GM18505 (cell line): ENCODE measurements around the gene CARNS1.

Experiments
- ATAC-seq: cut with Tn5 transposase; IDR thresholded peaks from one replicate; pipeline ENCODE4 v1.9.1; 2021; ENCODE audit not compliant: unreplicated experiment
- POLR2A ChIP-seq: IDR thresholded peaks from 4 replicates; pipeline ENCODE4 v1.6.1; 2011; ENCODE audit warnings: borderline replicate concordance; ENCODE audit not compliant: insufficient read depth, insufficient read length; ENCODE audit errors: extremely low read depth

Gene CARNS1

DNA sequence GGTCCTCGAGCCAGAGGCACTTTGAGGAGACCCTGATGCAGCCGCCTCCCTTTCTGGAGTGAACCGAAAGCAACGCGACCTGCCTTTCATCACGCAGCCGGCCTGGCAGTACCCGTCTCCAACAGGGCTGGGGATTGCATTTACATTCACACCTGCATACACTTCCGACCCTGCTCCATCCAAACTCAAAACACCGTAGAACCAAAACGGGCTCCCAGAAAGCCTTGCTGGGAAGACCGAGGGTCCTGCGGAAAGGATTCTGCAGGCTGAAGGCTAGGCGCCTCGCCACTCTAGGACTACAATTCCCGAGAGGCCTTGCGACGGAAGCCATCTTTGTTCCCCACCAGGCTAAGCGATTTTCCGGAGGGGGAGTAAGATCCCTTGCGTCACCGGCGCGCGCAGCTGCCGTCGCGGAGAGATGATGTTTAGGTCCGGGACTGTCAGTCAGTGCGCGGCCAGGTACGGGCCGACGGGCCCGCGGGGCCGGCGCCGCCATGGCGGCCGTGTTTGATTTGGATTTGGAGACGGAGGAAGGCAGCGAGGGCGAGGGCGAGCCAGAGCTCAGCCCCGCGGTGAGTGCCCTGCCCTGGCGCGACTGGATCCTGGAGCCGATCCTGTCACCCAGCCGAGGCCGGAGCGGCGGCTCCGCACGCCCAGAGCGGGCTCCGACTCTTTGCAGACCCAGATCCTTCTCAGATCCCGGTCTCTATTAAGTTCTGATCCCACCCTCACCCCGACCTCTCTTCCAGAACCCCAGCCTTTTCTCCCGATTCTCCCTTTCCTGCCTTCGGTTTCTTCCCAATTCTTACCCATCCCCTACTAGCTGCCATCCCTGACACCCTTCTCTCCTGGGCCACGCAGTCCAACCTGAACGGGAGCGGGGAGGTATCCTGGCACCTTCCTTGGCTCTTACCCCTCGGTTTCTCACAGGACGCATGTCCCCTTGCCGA, 12.8 kb downstream of the CARNS1 start, which contains the start of gene RPS6KB2:
RPS6KB2 (plus strand) TSS at position 443 of the 950 bp plus-strand sequence; CDS start at position 495, 52 bp downstream.
- peak; percentile 81 for ATAC-seq
- TF ChIP-seq POLR2A: peak; percentile 90

- TF ChIP-seq POLR2A: no peak
- ATAC-seq: no peak
Measured at GRCh38 chr11:67429038-67429668, 13.7 kb downstream of the CARNS1 start.

- no peak for ATAC-seq
- no peak for TF ChIP-seq POLR2A
Measured at GRCh38 chr11:67429722-67430121, 14.2 kb downstream of the CARNS1 start.

DNA sequence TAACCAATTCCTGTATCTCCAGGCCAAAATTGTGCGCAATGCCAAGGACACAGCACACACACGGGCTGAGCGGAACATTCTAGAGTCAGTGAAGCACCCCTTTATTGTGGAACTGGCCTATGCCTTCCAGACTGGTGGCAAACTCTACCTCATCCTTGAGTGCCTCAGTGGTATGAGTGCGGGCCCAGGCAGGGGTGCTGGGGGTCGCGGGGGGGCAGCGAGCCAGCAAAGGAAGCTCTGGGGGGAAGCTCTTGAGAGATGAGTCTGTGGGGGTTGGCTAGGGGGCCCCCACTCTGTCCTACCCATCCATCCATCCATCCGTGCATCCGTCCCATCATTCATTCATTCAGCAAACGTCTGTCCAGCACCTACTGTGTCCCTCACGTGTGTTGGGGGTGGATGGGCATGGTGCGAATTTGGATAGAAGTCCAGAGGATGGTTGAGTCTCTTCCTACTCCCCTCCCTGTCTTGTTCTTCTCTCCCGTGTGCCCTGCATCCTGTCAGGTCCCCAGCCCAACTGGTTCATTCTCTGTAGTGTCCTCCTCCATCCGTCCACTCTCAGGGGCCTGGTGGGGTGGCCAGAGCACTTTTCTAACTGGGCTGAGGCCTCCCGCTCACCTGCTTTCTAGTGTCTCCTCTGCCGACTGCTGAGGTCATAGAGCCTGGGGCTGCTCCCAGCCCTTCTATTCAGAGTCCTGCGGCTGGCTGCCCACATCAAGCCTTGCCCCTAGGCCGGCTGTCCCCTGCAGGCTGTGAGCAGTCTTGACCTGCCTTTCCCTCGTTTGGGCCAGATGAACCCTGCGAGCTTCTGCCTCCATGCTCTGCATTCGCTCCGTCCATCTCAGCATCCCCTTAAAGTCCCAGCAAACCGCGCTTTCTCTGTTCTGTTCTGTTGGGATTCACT, 16.1 kb downstream of the CARNS1 start:
- no peak for ATAC-seq
- TF ChIP-seq POLR2A: no peak

DNA sequence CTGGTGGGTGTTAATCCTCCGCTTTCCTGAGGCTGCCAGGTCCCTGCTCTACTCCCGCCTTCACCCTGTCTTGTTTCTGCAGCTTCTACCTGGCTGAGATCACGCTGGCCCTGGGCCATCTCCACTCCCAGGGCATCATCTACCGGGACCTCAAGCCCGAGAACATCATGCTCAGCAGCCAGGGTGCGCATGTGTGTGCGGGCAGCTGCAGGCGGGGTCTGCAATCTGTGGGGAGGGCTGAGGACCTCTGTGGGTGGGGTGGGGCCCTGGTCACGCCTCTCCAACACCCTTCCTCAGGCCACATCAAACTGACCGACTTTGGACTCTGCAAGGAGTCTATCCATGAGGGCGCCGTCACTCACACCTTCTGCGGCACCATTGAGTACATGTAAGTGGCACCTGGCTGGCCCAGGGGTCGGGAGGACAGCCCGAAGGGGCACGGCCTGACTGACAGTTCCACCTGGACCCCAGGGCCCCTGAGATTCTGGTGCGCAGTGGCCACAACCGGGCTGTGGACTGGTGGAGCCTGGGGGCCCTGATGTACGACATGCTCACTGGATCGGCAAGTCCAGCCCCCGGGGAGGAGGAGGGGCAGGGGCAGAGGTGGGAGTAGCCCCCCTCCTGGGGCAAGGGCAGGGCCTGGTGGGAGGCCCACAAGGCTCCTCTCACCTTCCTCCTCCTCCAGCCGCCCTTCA, 17.3 kb downstream of the CARNS1 start:
- TF ChIP-seq POLR2A: no peak
- no peak for ATAC-seq

DNA sequence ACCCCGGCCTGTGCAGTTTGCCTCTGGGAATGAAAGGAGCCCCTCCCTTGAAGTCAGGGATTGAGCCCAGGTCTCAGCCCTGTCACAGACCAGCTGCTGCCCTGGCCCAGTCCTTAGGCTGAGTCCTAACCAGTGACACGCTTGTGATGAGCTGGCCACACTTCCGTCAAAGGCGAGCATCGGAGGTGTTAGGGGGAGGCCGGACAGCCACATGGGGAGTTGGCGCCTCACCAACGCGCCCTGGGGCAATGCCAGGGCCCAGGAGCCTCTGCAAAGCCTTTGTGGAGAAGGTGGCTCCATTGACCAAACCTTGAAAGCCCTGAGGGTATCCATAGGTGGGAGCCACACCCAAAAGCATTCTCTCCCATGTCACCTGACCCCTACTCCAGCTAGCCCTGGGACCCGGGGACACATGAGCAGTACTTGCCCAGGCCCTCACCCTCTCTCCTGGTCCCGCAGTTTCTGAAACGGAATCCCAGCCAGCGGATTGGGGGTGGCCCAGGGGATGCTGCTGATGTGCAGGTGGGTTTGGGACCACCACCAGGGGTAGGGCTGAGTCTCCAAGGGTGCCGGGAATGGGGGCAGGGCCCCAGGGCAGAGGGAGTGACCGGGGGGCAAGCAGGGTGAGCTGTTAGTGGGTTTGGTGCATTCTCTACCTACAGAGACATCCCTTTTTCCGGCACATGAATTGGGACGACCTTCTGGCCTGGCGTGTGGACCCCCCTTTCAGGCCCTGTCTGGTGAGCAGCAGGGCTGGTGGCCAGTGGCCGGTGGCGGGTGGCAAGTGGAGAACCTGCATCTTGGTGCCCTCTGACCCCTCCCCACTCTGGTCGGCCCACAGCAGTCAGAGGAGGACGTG, 18.3 kb downstream of the CARNS1 start:
- ATAC-seq: no peak
- no peak for TF ChIP-seq POLR2A

GRCh38 chr11:67434395-67434881, 19.0 kb downstream of the CARNS1 start:
- no peak for ATAC-seq

GRCh38 chr11:67435031-67435726, 19.7 kb downstream of the CARNS1 start:
- TF ChIP-seq POLR2A: no peak
- ATAC-seq: no peak

More at GRCh38 chr11:67434395-67434881, 19.0 kb downstream of the CARNS1 start:
- peak; percentile 77 for TF ChIP-seq POLR2A

GRCh38 chr11:67435727-67436458, 20.4 kb downstream of the CARNS1 start:
- peak; percentile 70 for TF ChIP-seq POLR2A
- ATAC-seq: no peak

GRCh38 chr11:67436459-67437081, 21.1 kb downstream of the CARNS1 start:
- peak; percentile 46 for TF ChIP-seq POLR2A
- ATAC-seq: no peak
